AG04450 (cell line): ENCODE measurements around the gene RCAN1. TPM values are rescaled to one million over a fixed set of nuclear protein-coding genes. Genes with fewer than 3 reads are reported as not detected.

Experiments
- CTCF ChIA-PET: fragments of 300-600, 350-600 bp; formaldehyde crosslinking; extraction: SDS; loops from one replicate; lab custom pipeline; 2022; ENCODE audit warnings: antibody characterized with exemption, inconsistent platforms; lab: Charles Lee
- POLR2A ChIA-PET: fragments of 350-600 bp; formaldehyde crosslinking; extraction: SDS; loops from one replicate; lab custom pipeline; 2021; ENCODE audit warnings: antibody characterized with exemption, inconsistent platforms; lab: Yijun Ruan, JAX
- DNase-seq: peaks from one replicate; pipeline ENCODE4 v3.0.0-alpha.2; 2011; ENCODE audit warnings: low read depth, low spot score
- H3K27ac ChIP-seq: one replicate; pipeline ENCODE4 v1.5.1; 2012; ENCODE audit warnings: low read depth, low read length, control low read depth
- H3K27me3 ChIP-seq: one replicate; pipeline ENCODE4 v1.6.0; 2012; ENCODE audit warnings: low read length; ENCODE audit not compliant: control insufficient read depth, insufficient read depth
- H3K4me3 ChIP-seq: 2 replicates; pipeline ENCODE4 v1.5.1; 2011; ENCODE audit warnings: mild to moderate bottlenecking, low read depth, low read length, control low read depth
- H3K9me3 ChIP-seq: 2 replicates; pipeline ENCODE4 v1.5.1; 2012; ENCODE audit warnings: low read length; ENCODE audit not compliant: control insufficient read depth, insufficient read depth
- CTCF ChIP-seq: IDR thresholded peaks from 2 replicates; pipeline ENCODE4 v1.5.1; 2011; ENCODE audit warnings: low read depth, low read length, control low read depth, inconsistent platforms
- polyA plus RNA-seq: library from polyadenylated mRNA; depleted of rRNA; stranded (reverse); fragments of >200 nt; gene quantifications from 2 replicates; pipeline ENCODE4 v1.2.3, GENCODE V29; 2011

Gene RCAN1
- polyA plus RNA-seq, 1 experiment = 50.6 TPM

GRCh38 chr21:34590520-34590919, 24.4 kb downstream of the RCAN1 start:
- no peak for DNase-seq
- H3K27me3 ChIP-seq = no peaks in the 10 kb centered on the region
- H3K9me3 ChIP-seq = no peaks in the 10 kb centered on the region
- ChIA-PET POLR2A (no interaction called here), CTCF (interaction anchor here (1.3 to 1.6 kb wide), 2 partner anchors 12 to 80 kb away, joined by 3 to 8 read pairs; no protein-coding TSS in a partner anchor)
- no peak for TF ChIP-seq CTCF
- no peak overlapping the region for H3K27ac ChIP-seq
- H3K4me3 ChIP-seq = no peak overlapping the region

GRCh38 chr21:34589511-34590282, 25.2 kb downstream of the RCAN1 start:
- no peaks in the 10 kb centered on the region for H3K27me3 ChIP-seq
- ChIA-PET POLR2A (no interaction called here), CTCF (interaction anchor here (1.0 kb wide), 1 partner anchor 9 kb away, joined by 3 read pairs; no protein-coding TSS in a partner anchor)
- H3K4me3 ChIP-seq = no peak overlapping the region
- no peak for DNase-seq
- no peak overlapping the region for H3K27ac ChIP-seq
- no peak for TF ChIP-seq CTCF
- H3K9me3 ChIP-seq = no peaks in the 10 kb centered on the region

- ChIA-PET POLR2A (no interaction called here), CTCF (interaction anchor here (1.4 to 2.6 kb wide), 2 partner anchors 19 to 74 kb away, joined by 5 to 35 read pairs; partner anchors contain the start of gene KCNE1)
- Histone ChIP-seq H3K27ac (no peak overlapping the region), H3K9me3 (no peaks in the 10 kb centered on the region), H3K4me3 (no peak overlapping the region), H3K27me3 (no peaks in the 10 kb centered on the region)
- no peak for DNase-seq
- no peak for TF ChIP-seq CTCF
These were observed 30.9 kb downstream of the RCAN1 start for GRCh38 chr21:34583926-34584563.

- no peaks in the 10 kb centered on the region for H3K27me3 ChIP-seq
- POLR2A ChIA-PET = interaction anchor here (0.6 to 1.5 kb wide), 3 partner anchors 57 to 1040 kb away, joined by 5 to 12 read pairs (median 11); partner anchors contain the start of gene SON
- H3K4me3 ChIP-seq = no peak overlapping the region
- no peaks in the 10 kb centered on the region for H3K9me3 ChIP-seq
- H3K27ac ChIP-seq = no peak overlapping the region
- CTCF ChIA-PET = interaction anchor here (0.7 to 2.6 kb wide), 12 partner anchors 9 to 84 kb away, joined by 3 to 35 read pairs (median 4); partner anchors contain the start of gene KCNE1
- TF ChIP-seq CTCF = peak; percentile 71
- peak; percentile 24 for DNase-seq
These were observed 32.3 kb downstream of the RCAN1 start for GRCh38 chr21:34582506-34583150.
